Dedifferentiated amniotic fluid mesenchymal stem cell (primary cell): Measurements from ENCODE around the gene C16orf90.

Source experiments
- DNase-seq: peaks from one replicate; pipeline ENCODE4 v3.0.0-alpha.2; 2016; ENCODE audit errors: extremely low spot score

The C16orf90 gene

GRCh38 chr16:3465911-3466584, 29.2 kb downstream of the C16orf90 start:
- no peak for DNase-seq

- DNase-seq = no peak
Measured at GRCh38 chr16:3465301-3465700, 30.0 kb downstream of the C16orf90 start.

- DNase-seq = no peak
Measured at GRCh38 chr16:3461151-3461550, 34.1 kb downstream of the C16orf90 start.

- DNase-seq = no peak
Measured at GRCh38 chr16:3460585-3460984, 34.7 kb downstream of the C16orf90 start.

GRCh38 chr16:3460121-3460520, 35.2 kb downstream of the C16orf90 start:
- DNase-seq = no peak

GRCh38 chr16:3459401-3460090, 35.7 kb downstream of the C16orf90 start:
- no peak for DNase-seq

- no peak for DNase-seq
Measured at GRCh38 chr16:3458852-3459361, 36.4 kb downstream of the C16orf90 start.

GRCh38 chr16:3458278-3458851, 36.9 kb downstream of the C16orf90 start:
- peak; percentile 22 for DNase-seq

GRCh38 chr16:3457434-3458252, 37.6 kb downstream of the C16orf90 start:
- peak; percentile 78 for DNase-seq

- DNase-seq = no peak
Measured at GRCh38 chr16:3454631-3455147, 40.6 kb downstream of the C16orf90 start.

GRCh38 chr16:3454093-3454492, 41.2 kb downstream of the C16orf90 start:
- DNase-seq = no peak

- DNase-seq = peak; percentile 68
Measured at GRCh38 chr16:3444032-3444388, 51.3 kb downstream of the C16orf90 start.
